ENCODE measurements around the gene ENAH.
A peak's percentile ranks its signal among the peaks of the same experiment; 100 is the strongest.

Gene ENAH

DNA sequence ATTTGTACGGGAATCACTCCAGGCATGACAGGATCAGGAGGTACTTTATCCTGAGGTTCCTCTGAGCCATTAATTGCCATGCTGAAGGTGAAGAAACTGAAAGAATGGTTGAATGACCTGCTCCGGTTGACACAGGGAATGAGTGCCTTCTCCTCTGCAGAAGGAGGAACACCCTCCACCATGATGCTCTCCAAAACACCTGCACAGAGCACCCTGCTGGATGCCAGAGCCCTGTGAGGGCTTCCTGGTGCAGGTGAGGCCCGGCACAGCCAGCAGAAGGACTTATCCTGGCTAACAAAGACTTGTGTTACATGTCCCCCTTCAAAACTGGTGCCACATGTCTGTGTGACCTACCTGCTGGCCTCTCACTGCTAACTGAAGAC is 210.8 kb downstream of the ENAH start:
- Histone ChIP-seq H3K27ac (ENCODE audit: low read depth, low read length) (peak overlapping the region; percentile 63), H3K9me2 (replicated peaks; ENCODE audit: insufficient read depth, low read length) (no peaks in the 10 kb centered on the region), H3K4me2 (ENCODE audit: low read depth, low read length, poor library complexity, severe bottlenecking) (peak overlapping the region; percentile 56), H3K36me3 (ENCODE audit: low read length) (no peaks in the 10 kb centered on the region), H3K9me3 (ENCODE audit: insufficient read depth, low read length) (no peaks in the 10 kb centered on the region), H4K20me1 (ENCODE audit: low read depth, low read length) (no peaks in the 10 kb centered on the region), H2AFZ (ENCODE audit: low read depth, low read length, severe bottlenecking) (peak overlapping the region; percentile 90), H3K9ac (ENCODE audit: low read length) (peak overlapping the region; percentile 33; the same call in 1 of the 2 replicates), H3K27me3 (ENCODE audit: low read length) (no peaks in the 10 kb centered on the region), H3K4me3 (ENCODE audit: insufficient read depth, low read length, poor library complexity, severe bottlenecking) (no peak overlapping the region), H3K79me2 (ENCODE audit: insufficient read depth, low read length) (no peaks in the 10 kb centered on the region), H3F3A (ENCODE audit: insufficient read depth) (peaks cover 18% of the 10 kb centered on the region)
- TF ChIP-seq EZH2phosphoT487 (conservative IDR thresholded peaks at IDR 0.05; ENCODE audit: low read length), result no peak
- TF ChIP-seq CTCF (IDR thresholded peaks at IDR 0.05; ENCODE audit: insufficient read depth, low read length, poor library complexity, severe bottlenecking), result no peak

DNA sequence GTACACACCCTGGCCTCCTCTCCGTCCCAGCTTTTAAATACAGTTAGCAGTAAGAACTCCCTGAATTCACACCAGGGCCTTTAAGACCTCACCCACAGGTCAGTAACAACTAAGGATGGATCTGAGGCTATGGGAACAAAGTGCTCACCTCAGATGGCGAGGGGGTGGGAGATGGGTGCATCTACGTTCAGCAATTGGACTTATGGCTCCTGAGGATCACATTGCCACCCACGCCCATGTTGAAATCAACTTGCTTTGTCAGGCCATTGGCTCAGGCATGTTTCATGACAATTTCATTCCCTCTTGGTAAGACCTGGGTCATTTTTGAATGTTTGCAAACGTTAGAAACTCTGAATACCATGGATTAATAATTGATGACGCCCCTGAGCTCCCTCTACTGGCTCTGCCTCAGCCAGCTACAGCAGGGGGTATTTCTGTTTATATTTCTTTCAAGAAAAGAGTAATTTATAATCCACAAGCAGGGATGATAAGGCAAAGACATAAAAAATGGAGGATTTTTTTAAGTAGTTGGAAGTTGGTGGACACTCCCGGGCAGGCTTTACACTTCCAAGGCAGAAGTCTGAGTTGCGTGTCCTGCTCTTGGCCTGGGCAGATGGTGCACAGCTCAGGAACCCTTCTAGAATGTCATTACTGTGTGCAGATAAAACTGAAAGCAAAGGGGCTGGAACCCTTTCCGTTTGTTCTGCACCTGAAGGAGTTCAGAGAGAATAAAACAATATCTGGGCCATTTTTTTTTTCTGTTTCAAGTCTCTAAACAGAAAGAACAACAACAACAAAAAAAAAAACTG is 211.4 kb downstream of the ENAH start:
- no peaks in the 10 kb centered on the region for H3K27me3 ChIP-seq (ENCODE audit: low read length)
- H3K4me3 ChIP-seq (ENCODE audit: insufficient read depth, low read length, poor library complexity, severe bottlenecking), result no peak overlapping the region
- H3K36me3 ChIP-seq (ENCODE audit: low read length), result no peaks in the 10 kb centered on the region
- no peaks in the 10 kb centered on the region for H4K20me1 ChIP-seq (ENCODE audit: low read depth, low read length)
- H3K9ac ChIP-seq (ENCODE audit: low read length), result peak overlapping the region; percentile 33; the same call in 1 of the 2 replicates
- no peaks in the 10 kb centered on the region for H3K79me2 ChIP-seq (ENCODE audit: insufficient read depth, low read length)
- H3K4me2 ChIP-seq (ENCODE audit: low read depth, low read length, poor library complexity, severe bottlenecking), result peak overlapping the region; percentile 56
- peak overlapping the region; percentile 90 for H2AFZ ChIP-seq (ENCODE audit: low read depth, low read length, severe bottlenecking)
- H3K9me2 ChIP-seq (replicated peaks; ENCODE audit: insufficient read depth, low read length), result no peaks in the 10 kb centered on the region
- no peaks in the 10 kb centered on the region for H3K9me3 ChIP-seq (ENCODE audit: insufficient read depth, low read length)
- H3F3A ChIP-seq (ENCODE audit: insufficient read depth), result peaks cover 24% of the 10 kb centered on the region
- TF ChIP-seq EZH2phosphoT487 (conservative IDR thresholded peaks at IDR 0.05; ENCODE audit: low read length) (no peak), CTCF (IDR thresholded peaks at IDR 0.05; ENCODE audit: insufficient read depth, low read length, poor library complexity, severe bottlenecking) (peak; percentile 64)
- peak overlapping the region; percentile 63 for H3K27ac ChIP-seq (ENCODE audit: low read depth, low read length)

DNA sequence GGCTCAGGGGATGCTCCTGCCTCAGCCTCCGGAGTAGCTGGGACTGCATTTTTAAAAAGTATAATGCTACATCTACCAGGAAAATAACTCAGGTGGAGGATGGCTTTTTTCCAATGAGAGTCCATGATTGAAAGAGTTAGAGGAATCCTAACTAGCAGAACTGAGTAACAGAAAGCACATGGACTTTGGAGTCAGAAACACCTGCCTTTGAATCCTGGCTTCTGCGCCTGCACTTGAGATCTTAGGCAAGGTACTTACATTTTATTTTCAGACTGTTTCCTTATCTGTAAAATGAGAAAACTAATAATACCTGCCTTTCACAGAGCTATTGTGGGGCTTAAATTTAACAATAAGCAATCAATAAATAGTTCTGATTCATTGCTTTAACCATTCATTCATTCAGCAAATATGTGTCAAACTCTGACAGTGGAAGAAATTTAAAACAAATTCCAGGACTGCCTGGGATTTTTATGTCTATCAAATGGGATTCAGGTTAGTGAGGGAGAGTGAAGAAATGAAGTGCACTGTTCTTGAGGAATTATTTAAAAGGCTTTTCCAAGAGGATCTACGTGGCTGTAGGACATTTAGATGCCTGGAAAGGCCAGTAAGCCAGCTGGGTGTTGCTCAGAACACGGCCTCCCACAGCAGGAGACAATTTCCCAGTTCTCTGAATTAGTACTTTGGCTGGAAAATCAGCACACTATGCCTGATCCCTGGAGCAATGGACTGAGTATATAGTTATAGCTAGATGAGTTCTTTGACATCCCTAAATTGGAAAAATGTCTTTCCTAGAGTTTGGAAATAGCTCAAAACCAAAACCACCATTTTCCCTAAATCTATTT is 212.3 kb downstream of the ENAH start:
- Histone ChIP-seq H2AFZ (ENCODE audit: low read depth, low read length, severe bottlenecking) (no peak overlapping the region), H3K9me3 (ENCODE audit: insufficient read depth, low read length) (no peaks in the 10 kb centered on the region), H3K36me3 (ENCODE audit: low read length) (no peaks in the 10 kb centered on the region), H4K20me1 (ENCODE audit: low read depth, low read length) (no peaks in the 10 kb centered on the region), H3F3A (ENCODE audit: insufficient read depth) (peaks cover 31% of the 10 kb centered on the region), H3K9ac (ENCODE audit: low read length) (no peak overlapping the region), H3K4me3 (ENCODE audit: insufficient read depth, low read length, poor library complexity, severe bottlenecking) (no peak overlapping the region), H3K27me3 (ENCODE audit: low read length) (no peaks in the 10 kb centered on the region), H3K4me2 (ENCODE audit: low read depth, low read length, poor library complexity, severe bottlenecking) (no peak overlapping the region), H3K79me2 (ENCODE audit: insufficient read depth, low read length) (no peaks in the 10 kb centered on the region), H3K9me2 (replicated peaks; ENCODE audit: insufficient read depth, low read length) (no peaks in the 10 kb centered on the region), H3K27ac (ENCODE audit: low read depth, low read length) (no peak overlapping the region)
- no peak for TF ChIP-seq CTCF (IDR thresholded peaks at IDR 0.05; ENCODE audit: insufficient read depth, low read length, poor library complexity, severe bottlenecking)
- no peak for TF ChIP-seq EZH2phosphoT487 (conservative IDR thresholded peaks at IDR 0.05; ENCODE audit: low read length)
